HepG2 (cell line): ENCODE results near the gene REEP3. TPM values are rescaled to one million over a fixed set of nuclear protein-coding genes. Genes with fewer than 3 reads are reported as not detected.

Experiments
- AHR ChIP-seq: IDR thresholded peaks from 2 replicates; pipeline ENCODE4 v1.6.1; 2018; ENCODE audit warnings: missing genetic modification reagents, missing compliant biosample characterization
- KLF16 ChIP-seq, 2 experiments: sonication (generic) in 1 of 2; formaldehyde crosslinking in 1 of 2; IDR thresholded peaks; 2 replicates each; pipeline versions ENCODE4 v1.6.1 to v1.8.0; 2016 to 2023; ENCODE audit warnings: missing genetic modification reagents in 2 of 2, missing compliant biosample characterization in 1 of 2
- NCOR1 ChIP-seq: fragments of 200-600 bp; sonication (generic); IDR thresholded peaks from 2 replicates; pipeline ENCODE4 v1.7.0; 2017; ENCODE audit warnings: antibody characterized with exemption, low read length, borderline replicate concordance
- STAG1 ChIP-seq: sonication (generic); formaldehyde crosslinking; IDR thresholded peaks from 2 replicates; pipeline ENCODE4 v1.4.0; 2020; ENCODE audit warnings: missing genetic modification reagents
- SUZ12 ChIP-seq: fragments of 150-350 bp; IDR thresholded peaks from 2 replicates; pipeline ENCODE4 v1.6.1; 2014; ENCODE audit warnings: low read depth, low read length
- ZBTB42 ChIP-seq: sonication (generic); formaldehyde crosslinking; IDR thresholded peaks from 2 replicates; pipeline ENCODE4 v1.5.0; 2020; ENCODE audit warnings: mild to moderate bottlenecking, missing genetic modification reagents
- ZNF20 ChIP-seq: sonication (generic); formaldehyde crosslinking; IDR thresholded peaks from 2 replicates; pipeline ENCODE4 v1.4.0; 2020; ENCODE audit warnings: mild to moderate bottlenecking, moderate library complexity, missing genetic modification reagents
- ZNF3 ChIP-seq: IDR thresholded peaks from 2 replicates; pipeline ENCODE4 v1.7.0; 2017; ENCODE audit warnings: inconsistent platforms
- ZNF562 ChIP-seq: sonication (generic); formaldehyde crosslinking; IDR thresholded peaks from 2 replicates; pipeline ENCODE4 v1.8.0; 2022; ENCODE audit warnings: missing genetic modification reagents, borderline replicate concordance
- ZNF619 ChIP-seq: sonication (generic); formaldehyde crosslinking; IDR thresholded peaks from 2 replicates; pipeline ENCODE4 v1.4.0; 2020; ENCODE audit warnings: mild to moderate bottlenecking, missing genetic modification reagents
- ZNF788 ChIP-seq: sonication (generic); formaldehyde crosslinking; IDR thresholded peaks from 2 replicates; pipeline ENCODE4 v1.5.0; 2020; ENCODE audit warnings: mild to moderate bottlenecking, missing genetic modification reagents, borderline replicate concordance
- polyA plus RNA-seq, 8 experiments: library from polyadenylated mRNA; depleted of rRNA in 3 of 8; stranded (reverse) in 7 of 8; unstranded in 1 of 8; fragments of >200 nt; fragmentation: Illumina TruSeq in 4 of 8; extraction: Trizol in 4 of 8; gene quantifications; 2 replicates each; pipeline versions ENCODE4 v1.2.1 to v1.2.3, GENCODE V29; 2011 to 2016; ENCODE audit warnings: low read depth in 4 of 8, missing spikeins in 1 of 8, mixed read lengths in 1 of 8; ENCODE audit not compliant: insufficient read depth in 1 of 8
- total RNA-seq, 5 experiments: library from RNA; depleted of rRNA; stranded (reverse); fragments of >200 nt; fragmentation: Illumina TruSeq; extraction: Trizol; gene quantifications; 2 replicates each; pipeline ENCODE4 v1.2.3, GENCODE V29; 2016; ENCODE audit warnings: low read depth in 1 of 5
- TF ChIP-seq, protein P1 (sequence below): sonication (generic); formaldehyde crosslinking; IDR thresholded peaks from 2 replicates; pipeline ENCODE4 v1.4.0; 2020; ENCODE audit warnings: missing genetic modification reagents
- TF ChIP-seq, protein P2 (sequence below): sonication (generic); formaldehyde crosslinking; IDR thresholded peaks from 2 replicates; pipeline ENCODE4 v1.4.0; 2020; ENCODE audit warnings: missing genetic modification reagents, mild to moderate bottlenecking, borderline replicate concordance
- TF ChIP-seq, protein P3 (sequence below): sonication (generic); formaldehyde crosslinking; IDR thresholded peaks from 2 replicates; pipeline ENCODE4 v1.5.0; 2020; ENCODE audit warnings: mild to moderate bottlenecking, missing genetic modification reagents, borderline replicate concordance
- TF ChIP-seq, protein P4 (sequence below): sonication (generic); formaldehyde crosslinking; IDR thresholded peaks from 2 replicates; pipeline ENCODE4 v1.4.0; 2020; ENCODE audit warnings: missing genetic modification reagents, borderline replicate concordance

REEP3 gene
- total and polyA plus RNA-seq, 2 of the 13 experiments (the other 11 are each of a cell fraction or from before 2014, with no cell fraction given): 7.1 to 31.4 TPM

DNA sequence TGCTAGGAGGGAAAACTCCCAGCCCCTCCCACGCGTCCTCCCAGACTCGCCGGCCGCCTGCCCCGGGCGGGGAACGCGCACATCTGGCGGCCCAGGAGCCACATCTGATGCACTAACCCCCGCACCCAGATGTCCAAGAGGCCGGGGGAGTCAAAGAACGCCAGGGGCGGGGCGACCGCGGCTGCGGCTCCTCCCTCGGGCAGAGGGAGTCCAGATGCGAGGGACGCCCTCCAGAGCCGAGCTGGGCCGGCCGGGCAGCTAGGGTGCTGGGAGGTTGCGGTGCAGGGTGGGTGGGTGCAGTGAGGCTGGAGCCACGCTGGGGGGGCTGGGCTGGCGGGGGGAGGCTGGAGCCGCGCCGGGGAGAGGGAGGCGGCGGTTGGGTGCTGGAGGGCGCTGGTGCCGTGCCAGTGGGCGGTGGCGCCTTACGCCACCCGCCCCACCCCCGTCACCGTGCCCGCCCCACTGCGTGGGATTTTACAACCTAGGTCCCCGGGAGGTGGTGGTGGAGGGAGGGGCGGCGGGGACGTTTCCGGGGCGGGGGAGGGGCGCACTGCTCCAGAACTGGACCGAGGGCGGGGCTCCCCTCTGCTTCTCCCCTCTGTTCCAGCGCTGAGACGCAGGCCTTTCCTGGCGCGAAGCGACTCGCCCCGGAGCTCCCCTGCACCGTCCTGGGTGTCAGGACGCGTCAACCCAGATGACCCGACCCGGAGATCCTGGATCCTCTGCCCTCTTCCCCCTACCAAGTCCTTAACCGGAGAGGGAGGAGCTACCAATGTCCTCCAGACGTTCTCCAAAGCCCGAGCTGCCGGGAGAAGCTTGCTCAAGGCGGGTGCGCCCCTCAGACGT is 109.1 kb downstream of the REEP3 start (continued):
- TF ChIP-seq, protein P1, sequence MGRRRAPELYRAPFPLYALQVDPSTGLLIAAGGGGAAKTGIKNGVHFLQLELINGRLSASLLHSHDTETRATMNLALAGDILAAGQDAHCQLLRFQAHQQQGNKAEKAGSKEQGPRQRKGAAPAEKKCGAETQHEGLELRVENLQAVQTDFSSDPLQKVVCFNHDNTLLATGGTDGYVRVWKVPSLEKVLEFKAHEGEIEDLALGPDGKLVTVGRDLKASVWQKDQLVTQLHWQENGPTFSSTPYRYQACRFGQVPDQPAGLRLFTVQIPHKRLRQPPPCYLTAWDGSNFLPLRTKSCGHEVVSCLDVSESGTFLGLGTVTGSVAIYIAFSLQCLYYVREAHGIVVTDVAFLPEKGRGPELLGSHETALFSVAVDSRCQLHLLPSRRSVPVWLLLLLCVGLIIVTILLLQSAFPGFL: no peak
- TF ChIP-seq ZNF3: no peak
- TF ChIP-seq SUZ12: no peak
- peak; percentile 97 for TF ChIP-seq ZBTB42 (CRISPR knock-in tag)
- TF ChIP-seq KLF16 (CRISPR knock-in tag; IDR thresholded peaks at IDR 0.05): no peak
- TF ChIP-seq ZNF788 (CRISPR knock-in tag): 0 out of 2 replicates have a peak, but pooled peaks have one; percentile 1
- no peak for TF ChIP-seq AHR
- TF ChIP-seq, protein P2, sequence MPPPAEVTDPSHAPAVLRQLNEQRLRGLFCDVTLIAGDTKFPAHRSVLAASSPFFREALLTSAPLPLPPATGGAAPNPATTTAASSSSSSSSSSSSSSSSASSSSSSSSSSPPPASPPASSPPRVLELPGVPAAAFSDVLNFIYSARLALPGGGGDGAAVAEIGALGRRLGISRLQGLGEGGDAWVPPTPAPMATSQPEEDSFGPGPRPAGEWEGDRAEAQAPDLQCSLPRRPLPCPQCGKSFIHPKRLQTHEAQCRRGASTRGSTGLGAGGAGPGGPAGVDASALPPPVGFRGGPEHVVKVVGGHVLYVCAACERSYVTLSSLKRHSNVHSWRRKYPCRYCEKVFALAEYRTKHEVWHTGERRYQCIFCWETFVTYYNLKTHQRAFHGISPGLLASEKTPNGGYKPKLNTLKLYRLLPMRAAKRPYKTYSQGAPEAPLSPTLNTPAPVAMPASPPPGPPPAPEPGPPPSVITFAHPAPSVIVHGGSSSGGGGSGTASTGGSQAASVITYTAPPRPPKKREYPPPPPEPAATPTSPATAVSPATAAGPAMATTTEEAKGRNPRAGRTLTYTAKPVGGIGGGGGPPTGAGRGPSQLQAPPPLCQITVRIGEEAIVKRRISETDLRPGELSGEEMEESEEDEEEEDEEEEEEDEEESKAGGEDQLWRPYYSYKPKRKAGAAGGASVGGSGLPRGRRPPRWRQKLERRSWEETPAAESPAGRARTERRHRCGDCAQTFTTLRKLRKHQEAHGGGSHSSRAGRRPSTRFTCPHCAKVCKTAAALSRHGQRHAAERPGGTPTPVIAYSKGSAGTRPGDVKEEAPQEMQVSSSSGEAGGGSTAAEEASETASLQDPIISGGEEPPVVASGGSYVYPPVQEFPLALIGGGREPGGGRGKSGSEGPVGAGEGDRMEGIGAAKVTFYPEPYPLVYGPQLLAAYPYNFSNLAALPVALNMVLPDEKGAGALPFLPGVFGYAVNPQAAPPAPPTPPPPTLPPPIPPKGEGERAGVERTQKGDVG (CRISPR knock-in tag): no peak
- no peak for TF ChIP-seq ZNF562 (CRISPR knock-in tag)
- TF ChIP-seq STAG1: no peak
- TF ChIP-seq NCOR1: no peak
- TF ChIP-seq, protein P3, sequence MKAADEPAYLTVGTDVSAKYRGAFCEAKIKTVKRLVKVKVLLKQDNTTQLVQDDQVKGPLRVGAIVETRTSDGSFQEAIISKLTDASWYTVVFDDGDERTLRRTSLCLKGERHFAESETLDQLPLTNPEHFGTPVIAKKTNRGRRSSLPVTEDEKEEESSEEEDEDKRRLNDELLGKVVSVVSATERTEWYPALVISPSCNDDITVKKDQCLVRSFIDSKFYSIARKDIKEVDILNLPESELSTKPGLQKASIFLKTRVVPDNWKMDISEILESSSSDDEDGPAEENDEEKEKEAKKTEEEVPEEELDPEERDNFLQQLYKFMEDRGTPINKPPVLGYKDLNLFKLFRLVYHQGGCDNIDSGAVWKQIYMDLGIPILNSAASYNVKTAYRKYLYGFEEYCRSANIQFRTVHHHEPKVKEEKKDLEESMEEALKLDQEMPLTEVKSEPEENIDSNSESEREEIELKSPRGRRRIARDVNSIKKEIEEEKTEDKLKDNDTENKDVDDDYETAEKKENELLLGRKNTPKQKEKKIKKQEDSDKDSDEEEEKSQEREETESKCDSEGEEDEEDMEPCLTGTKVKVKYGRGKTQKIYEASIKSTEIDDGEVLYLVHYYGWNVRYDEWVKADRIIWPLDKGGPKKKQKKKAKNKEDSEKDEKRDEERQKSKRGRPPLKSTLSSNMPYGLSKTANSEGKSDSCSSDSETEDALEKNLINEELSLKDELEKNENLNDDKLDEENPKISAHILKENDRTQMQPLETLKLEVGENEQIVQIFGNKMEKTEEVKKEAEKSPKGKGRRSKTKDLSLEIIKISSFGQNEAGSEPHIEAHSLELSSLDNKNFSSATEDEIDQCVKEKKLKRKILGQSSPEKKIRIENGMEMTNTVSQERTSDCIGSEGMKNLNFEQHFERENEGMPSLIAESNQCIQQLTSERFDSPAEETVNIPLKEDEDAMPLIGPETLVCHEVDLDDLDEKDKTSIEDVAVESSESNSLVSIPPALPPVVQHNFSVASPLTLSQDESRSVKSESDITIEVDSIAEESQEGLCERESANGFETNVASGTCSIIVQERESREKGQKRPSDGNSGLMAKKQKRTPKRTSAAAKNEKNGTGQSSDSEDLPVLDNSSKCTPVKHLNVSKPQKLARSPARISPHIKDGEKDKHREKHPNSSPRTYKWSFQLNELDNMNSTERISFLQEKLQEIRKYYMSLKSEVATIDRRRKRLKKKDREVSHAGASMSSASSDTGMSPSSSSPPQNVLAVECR (CRISPR knock-in tag): peak; percentile 58; the same call in 1 of the 2 replicates
- TF ChIP-seq, protein P4, sequence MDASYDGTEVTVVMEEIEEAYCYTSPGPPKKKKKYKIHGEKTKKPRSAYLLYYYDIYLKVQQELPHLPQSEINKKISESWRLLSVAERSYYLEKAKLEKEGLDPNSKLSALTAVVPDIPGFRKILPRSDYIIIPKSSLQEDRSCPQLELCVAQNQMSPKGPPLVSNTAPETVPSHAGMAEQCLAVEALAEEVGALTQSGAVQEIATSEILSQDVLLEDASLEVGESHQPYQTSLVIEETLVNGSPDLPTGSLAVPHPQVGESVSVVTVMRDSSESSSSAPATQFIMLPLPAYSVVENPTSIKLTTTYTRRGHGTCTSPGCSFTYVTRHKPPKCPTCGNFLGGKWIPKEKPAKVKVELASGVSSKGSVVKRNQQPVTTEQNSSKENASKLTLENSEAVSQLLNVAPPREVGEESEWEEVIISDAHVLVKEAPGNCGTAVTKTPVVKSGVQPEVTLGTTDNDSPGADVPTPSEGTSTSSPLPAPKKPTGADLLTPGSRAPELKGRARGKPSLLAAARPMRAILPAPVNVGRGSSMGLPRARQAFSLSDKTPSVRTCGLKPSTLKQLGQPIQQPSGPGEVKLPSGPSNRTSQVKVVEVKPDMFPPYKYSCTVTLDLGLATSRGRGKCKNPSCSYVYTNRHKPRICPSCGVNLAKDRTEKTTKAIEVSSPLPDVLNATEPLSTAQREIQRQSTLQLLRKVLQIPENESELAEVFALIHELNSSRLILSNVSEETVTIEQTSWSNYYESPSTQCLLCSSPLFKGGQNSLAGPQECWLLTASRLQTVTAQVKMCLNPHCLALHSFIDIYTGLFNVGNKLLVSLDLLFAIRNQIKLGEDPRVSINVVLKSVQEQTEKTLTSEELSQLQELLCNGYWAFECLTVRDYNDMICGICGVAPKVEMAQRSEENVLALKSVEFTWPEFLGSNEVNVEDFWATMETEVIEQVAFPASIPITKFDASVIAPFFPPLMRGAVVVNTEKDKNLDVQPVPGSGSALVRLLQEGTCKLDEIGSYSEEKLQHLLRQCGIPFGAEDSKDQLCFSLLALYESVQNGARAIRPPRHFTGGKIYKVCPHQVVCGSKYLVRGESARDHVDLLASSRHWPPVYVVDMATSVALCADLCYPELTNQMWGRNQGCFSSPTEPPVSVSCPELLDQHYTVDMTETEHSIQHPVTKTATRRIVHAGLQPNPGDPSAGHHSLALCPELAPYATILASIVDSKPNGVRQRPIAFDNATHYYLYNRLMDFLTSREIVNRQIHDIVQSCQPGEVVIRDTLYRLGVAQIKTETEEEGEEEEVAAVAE (CRISPR knock-in tag): no peak
- no peak for TF ChIP-seq ZNF619 (CRISPR knock-in tag)
- no peak for TF ChIP-seq ZNF20 (CRISPR knock-in tag)
